Type B pancreatic cell (in vitro differentiated cells): ENCODE measurements around the gene UGT2B28. TPM values are rescaled to one million over a fixed set of nuclear protein-coding genes. Genes with fewer than 3 reads are reported as not detected.
"Not testable (repeated sequence)": the region's sequence is repeated elsewhere in the genome, so short reads cannot be mapped to it uniquely, and the experiment has no call there.

ENCODE experiments used
- DNase-seq: peaks from one replicate; pipeline ENCODE4 v3.0.0; 2021; ENCODE audit warnings: mixed read lengths; ENCODE audit not compliant: unreplicated experiment; ENCODE audit errors: extremely low spot score
- H3K27ac Mint-ChIP-seq: 2 replicates; pipeline ENCODE4 v1.8.0; 2021; ENCODE audit warnings: mild to moderate bottlenecking, mixed read lengths
- H3K27me3 Mint-ChIP-seq: 2 replicates; pipeline ENCODE4 v1.8.0; 2021; ENCODE audit warnings: mixed read lengths
- H3K36me3 Mint-ChIP-seq: 2 replicates; pipeline ENCODE4 v1.8.0; 2021; ENCODE audit warnings: mixed read lengths
- H3K4me1 Mint-ChIP-seq: one replicate; pipeline ENCODE4 v1.8.0; 2021; ENCODE audit warnings: mixed read lengths; ENCODE audit not compliant: unreplicated experiment
- H3K4me3 Mint-ChIP-seq: 2 replicates; pipeline ENCODE4 v1.8.0; 2021; ENCODE audit warnings: mild to moderate bottlenecking, mixed read lengths
- H3K9me3 Mint-ChIP-seq: 2 replicates; pipeline ENCODE4 v1.8.0; 2021; ENCODE audit warnings: mixed read lengths
- long read RNA-seq: library from polyadenylated mRNA; unstranded; transcript quantifications from one replicate; pipeline ENCODE4 v2.0.0, GENCODE V29; 2020
- total RNA-seq: library from RNA; stranded (reverse); gene quantifications from 2 replicates; pipeline ENCODE4 v1.2.1, GENCODE V29; 2021; ENCODE audit warnings: low replicate concordance
- TF ChIP-seq, protein P1 (sequence below): fragments of 200-600 bp; sonication (generic); conservative IDR thresholded peaks from 2 replicates; pipeline ENCODE4 v1.5.0; 2021; ENCODE audit warnings: antibody characterized with exemption, mild to moderate bottlenecking

UGT2B28 gene
- total RNA-seq = not detected in 2 replicates
- long read RNA-seq = 0 reads

DNA sequence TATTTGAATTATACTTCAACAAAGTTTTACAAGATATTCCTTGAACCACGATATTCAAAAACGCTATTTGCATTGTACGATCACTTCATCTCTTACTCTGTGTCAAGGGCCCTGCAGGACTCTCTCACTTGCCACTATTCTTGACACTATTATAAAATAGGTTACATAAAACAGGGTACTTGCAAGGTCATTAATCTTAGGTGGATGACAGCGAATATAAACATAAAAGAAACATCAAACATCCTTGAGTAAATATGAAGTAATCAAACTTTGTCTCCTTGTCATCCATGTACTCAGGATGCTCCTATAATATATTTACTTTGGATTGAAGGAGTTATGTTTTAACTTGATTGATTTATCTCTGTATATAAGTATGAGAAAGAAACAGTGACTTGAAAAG lies at the start of gene UGT2B28:
Gene UGT2B28 (plus strand): TSS at position 395 of the 400 bp plus-strand sequence. CDS start 26 bp downstream, outside the sequence.
- not testable (repeated sequence) for H3K27me3 Mint-ChIP-seq, DNase-seq, H3K9me3 Mint-ChIP-seq, H3K4me1 Mint-ChIP-seq, H3K4me3 Mint-ChIP-seq, H3K27ac Mint-ChIP-seq, H3K36me3 Mint-ChIP-seq

DNA sequence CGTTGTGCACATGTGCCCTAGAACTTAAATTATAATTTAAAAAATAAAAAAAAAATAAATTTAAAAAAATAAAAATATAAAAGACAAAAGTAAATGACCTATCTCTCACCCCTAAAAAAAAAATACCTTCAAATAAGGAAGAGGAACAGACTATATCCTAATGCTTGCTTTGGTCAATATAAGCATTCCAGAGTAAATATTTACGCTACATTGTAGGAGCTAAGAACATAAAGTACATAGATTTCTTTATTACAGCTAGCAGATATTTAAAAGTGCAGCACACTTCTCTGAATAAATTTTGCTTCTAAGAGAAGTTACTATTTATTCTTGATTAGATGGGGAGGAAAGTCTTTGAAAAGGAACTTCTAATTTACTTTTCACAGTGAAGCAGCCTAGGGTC lies 41.2 kb upstream of the UGT2B28 start:
- Mint-ChIP-seq H3K27me3 (no peaks in the 10 kb centered on the region), H3K4me3 (no peak overlapping the region), H3K9me3 (no peaks in the 10 kb centered on the region), H3K27ac (no peak overlapping the region), H3K36me3 (no peaks in the 10 kb centered on the region), H3K4me1 (no peaks in the 10 kb centered on the region)
- DNase-seq = no peak
- TF ChIP-seq, protein P1, sequence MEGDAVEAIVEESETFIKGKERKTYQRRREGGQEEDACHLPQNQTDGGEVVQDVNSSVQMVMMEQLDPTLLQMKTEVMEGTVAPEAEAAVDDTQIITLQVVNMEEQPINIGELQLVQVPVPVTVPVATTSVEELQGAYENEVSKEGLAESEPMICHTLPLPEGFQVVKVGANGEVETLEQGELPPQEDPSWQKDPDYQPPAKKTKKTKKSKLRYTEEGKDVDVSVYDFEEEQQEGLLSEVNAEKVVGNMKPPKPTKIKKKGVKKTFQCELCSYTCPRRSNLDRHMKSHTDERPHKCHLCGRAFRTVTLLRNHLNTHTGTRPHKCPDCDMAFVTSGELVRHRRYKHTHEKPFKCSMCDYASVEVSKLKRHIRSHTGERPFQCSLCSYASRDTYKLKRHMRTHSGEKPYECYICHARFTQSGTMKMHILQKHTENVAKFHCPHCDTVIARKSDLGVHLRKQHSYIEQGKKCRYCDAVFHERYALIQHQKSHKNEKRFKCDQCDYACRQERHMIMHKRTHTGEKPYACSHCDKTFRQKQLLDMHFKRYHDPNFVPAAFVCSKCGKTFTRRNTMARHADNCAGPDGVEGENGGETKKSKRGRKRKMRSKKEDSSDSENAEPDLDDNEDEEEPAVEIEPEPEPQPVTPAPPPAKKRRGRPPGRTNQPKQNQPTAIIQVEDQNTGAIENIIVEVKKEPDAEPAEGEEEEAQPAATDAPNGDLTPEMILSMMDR = no peak

DNA sequence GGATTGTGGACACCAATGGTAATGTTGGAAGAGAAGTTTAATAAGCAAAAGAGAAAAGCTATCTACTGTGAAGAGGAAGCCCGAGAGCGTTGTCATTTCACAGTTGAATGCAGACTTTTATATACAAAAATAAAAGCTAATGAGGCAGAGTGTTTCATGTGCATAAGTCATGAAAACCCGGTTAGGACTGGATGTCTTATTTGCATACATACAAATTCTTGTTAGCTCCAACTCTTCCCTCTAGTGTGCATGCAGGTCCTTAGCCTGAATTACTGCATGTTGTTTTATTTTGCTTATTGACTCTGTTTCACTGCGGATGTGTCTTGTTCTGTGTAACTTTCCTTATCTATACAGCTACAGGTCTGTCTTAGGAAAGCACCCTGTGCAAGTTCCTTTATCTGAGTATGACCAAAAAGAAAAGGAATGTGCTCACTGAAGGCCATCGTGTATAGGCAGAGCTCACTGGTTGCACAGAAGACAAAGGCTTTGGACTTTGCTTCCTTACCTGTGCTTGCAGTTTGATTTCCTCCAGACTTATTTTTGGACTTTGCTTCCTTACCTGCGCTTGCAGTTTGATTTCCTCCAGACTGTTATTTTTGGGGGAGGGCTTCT lies 40.6 kb upstream of the UGT2B28 start:
- Mint-ChIP-seq H3K4me1 (no peaks in the 10 kb centered on the region), H3K27ac (no peak overlapping the region), H3K9me3 (no peaks in the 10 kb centered on the region), H3K4me3 (no peak overlapping the region), H3K36me3 (no peaks in the 10 kb centered on the region), H3K27me3 (no peaks in the 10 kb centered on the region)
- DNase-seq = no peak
- TF ChIP-seq, protein P1 = no peak

DNA sequence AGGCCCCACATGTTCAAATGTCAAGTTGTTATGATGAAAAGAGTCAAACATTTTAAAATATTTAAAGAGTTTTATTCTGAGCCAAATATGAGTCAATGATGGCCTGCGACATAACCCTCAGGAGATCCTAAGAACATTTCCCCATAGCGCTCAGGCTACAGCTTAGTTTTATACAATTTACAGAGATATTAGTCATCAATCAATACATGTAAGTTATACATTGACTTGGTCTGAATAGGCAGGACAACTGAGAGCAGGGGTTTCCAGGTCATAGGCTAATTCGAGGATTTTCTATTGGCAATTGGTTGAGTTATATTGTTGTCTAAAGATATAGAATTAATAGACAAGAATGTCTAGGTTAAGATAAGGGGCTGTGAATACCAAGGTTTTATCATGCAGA lies 39.5 kb upstream of the UGT2B28 start:
- H3K27me3 Mint-ChIP-seq, H3K9me3 Mint-ChIP-seq, H3K4me3 Mint-ChIP-seq, DNase-seq, H3K36me3 Mint-ChIP-seq, H3K4me1 Mint-ChIP-seq: not testable (repeated sequence)
- peak overlapping the region; percentile 11 for H3K27ac Mint-ChIP-seq

DNA sequence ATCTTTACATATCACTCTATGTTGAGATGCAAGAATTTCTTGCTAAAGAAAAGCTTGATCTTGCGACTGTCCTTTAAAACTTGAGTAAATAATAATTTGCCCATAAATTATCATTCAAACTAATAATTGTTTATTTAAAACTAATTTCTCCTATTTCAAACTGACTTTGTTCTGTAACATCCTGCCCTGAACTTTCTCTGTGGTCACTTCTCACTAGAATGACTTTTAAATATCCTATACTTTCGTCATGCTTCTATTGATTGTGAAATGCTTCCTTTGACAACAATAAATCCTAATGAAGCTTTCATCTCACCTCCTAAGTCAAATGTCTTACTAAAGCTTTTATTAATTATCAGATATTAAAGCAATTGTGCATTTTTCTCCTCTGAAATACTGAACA lies 38.5 kb upstream of the UGT2B28 start:
- H3K36me3 Mint-ChIP-seq, H3K9me3 Mint-ChIP-seq, H3K27ac Mint-ChIP-seq, H3K27me3 Mint-ChIP-seq, H3K4me1 Mint-ChIP-seq, DNase-seq, H3K4me3 Mint-ChIP-seq: not testable (repeated sequence)

DNA sequence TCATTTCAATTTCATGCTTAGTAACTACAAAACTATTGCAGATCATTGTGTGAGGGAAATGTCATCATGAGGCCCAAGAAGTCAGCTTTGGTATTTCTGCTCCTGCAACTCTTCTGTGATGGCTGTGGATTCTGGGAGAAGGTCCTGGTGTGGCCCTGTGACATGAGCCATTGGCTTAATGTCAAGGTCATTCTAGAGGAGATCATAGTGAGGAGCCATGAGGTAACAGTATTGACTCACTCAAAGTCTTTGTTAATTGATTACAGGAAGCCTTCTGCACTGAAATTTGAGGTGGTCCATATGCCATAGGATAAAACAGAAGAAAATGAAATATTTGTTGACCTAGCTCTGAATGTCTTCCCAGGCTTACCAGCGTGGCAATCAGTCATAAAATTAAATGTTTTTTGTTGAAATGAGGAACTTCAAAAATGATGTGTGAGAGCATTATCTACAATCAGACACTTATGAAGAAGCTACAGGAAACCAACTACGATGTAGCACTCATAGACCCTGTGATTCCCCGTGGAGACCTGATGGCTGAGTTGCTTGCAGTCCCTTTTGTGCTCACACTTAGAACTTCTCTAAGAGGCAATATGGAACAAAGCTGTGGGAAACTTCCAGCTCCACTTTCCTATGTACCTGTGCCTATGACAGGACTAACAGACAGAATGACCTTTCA lies 37.6 kb upstream of the UGT2B28 start:
- H3K4me1 Mint-ChIP-seq, H3K27me3 Mint-ChIP-seq, H3K27ac Mint-ChIP-seq: not testable (repeated sequence)

DNA sequence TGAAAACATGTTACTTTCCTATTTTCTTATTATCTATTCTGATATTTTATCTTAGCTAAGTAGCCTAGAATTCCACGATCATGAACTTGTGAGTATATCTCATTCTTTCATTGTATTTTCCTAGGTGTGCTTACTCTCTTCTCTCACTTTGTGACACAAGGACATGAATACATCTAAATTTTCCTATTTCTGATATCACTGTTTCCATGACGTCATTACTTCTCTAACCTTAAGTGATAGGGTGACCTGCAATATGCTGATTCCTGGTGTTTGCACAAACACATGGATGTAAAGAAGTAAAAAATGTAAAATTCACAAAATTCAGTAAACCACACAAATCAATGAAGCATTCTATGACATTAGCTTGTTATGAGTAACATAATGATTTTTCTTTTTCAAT lies 29.4 kb upstream of the UGT2B28 start:
- H3K36me3 Mint-ChIP-seq, H3K4me3 Mint-ChIP-seq, H3K9me3 Mint-ChIP-seq, H3K27ac Mint-ChIP-seq, H3K4me1 Mint-ChIP-seq, DNase-seq, H3K27me3 Mint-ChIP-seq: not testable (repeated sequence)

More for the DNA sequence above, 37.6 kb upstream of the UGT2B28 start:
- not testable (repeated sequence) for DNase-seq, H3K9me3 Mint-ChIP-seq, H3K4me3 Mint-ChIP-seq, H3K36me3 Mint-ChIP-seq

DNA sequence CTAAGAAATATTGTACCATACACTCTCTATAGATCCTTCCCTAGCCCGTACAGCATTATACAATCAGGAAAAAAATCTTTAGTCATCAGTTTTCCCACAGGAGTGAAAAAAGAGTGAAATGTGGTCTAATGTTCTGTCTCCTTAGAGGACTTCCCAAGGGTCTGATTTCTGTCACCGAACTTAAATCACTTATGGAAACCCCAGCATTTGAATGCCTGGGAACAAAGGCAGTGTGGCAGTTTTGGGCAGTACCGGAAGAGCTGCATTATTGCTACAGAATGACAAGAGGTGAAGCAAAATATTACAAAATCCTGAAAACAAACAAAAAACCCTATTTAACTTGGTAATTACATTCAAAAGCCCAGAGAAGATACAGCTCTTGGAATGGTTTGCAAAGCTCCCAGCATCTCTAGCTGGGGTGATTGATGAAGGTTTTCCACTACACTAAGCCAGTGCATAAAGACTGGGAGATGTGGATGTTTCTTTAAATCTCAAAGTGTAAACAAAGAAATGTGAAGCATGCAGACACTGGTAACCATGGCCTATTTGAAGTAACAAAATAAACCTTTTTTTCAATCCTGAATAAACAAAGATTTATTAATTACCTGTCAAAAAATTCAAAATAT lies 27.0 kb upstream of the UGT2B28 start:
- not testable (repeated sequence) for DNase-seq, H3K27ac Mint-ChIP-seq, H3K4me1 Mint-ChIP-seq, H3K27me3 Mint-ChIP-seq, H3K4me3 Mint-ChIP-seq, H3K36me3 Mint-ChIP-seq, H3K9me3 Mint-ChIP-seq

DNA sequence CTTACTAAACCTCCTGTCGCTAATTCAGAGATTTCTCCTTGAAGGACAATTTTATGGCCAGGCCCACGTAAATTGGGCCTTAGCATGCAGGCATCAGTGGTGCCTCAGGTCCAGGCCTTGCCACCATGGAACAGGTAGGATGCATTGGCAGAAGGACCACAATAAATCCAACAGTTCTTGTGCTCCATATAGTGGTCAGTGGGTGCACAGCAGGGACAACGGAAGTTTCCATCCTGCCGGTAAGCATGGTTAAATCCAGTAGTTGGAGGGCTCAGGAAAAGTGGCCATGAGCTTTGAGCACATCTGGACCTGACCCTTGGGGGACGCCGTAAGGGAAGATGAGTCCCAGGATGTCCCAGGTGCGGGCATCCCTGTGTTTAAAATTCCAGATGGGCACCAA lies 11.7 kb upstream of the UGT2B28 start:
- H3K27me3 Mint-ChIP-seq, H3K27ac Mint-ChIP-seq, H3K9me3 Mint-ChIP-seq, H3K4me1 Mint-ChIP-seq, H3K36me3 Mint-ChIP-seq, H3K4me3 Mint-ChIP-seq, DNase-seq: not testable (repeated sequence)

DNA sequence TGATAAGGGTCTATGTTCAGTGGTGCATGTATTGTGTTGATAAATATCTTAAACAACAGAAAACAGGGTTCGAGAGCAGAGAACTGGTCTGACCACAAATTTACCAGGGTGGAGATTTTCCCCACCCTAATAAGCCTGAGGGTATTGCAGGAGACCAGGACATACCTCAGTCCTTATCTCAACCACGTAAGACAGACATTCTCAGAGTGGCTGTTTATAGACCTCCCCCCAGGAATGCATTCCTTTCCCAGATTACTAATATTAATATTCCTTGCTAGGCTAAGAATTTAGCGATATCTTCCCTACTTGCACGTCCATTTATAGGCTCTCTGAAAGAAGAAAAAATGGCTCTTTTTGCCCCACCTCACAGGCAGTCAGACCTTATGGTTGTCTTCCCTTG lies 16.1 kb downstream of the UGT2B28 start:
- H3K36me3 Mint-ChIP-seq, H3K4me3 Mint-ChIP-seq, H3K9me3 Mint-ChIP-seq, H3K27ac Mint-ChIP-seq, DNase-seq, H3K4me1 Mint-ChIP-seq, H3K27me3 Mint-ChIP-seq: not testable (repeated sequence)

DNA sequence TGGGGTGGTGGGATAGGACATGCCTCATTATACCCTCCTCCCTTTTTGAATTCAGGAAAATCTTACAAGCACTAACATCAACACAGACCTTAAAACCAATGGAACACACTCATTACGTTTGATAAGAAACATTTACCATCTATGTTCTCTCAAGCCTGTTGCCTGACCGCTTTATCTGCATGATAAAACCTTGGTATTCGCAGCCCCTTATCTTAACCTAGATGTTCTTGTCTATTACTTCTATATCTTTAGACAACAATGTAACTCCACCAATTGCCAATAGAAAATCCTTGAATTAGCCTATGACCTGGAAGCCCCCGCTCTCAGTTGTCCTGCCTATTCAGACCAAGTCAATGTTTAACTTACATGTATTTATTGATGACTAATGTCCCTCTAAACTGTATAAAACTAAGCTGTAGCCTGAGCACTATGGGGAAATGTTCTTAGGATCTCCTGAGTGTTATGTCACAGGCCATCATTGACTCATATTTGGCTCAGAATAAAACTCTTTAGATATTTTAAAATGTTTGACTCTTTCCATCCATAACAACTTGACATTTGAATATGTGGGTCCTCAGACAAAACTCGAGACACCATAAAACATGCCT lies 28.3 kb downstream of the UGT2B28 start:
- not testable (repeated sequence) for H3K9me3 Mint-ChIP-seq, H3K4me3 Mint-ChIP-seq, H3K27me3 Mint-ChIP-seq, DNase-seq, H3K36me3 Mint-ChIP-seq, H3K27ac Mint-ChIP-seq, H3K4me1 Mint-ChIP-seq
